BLaER1 (cell line): ENCODE results near the gene ACTR3.

ENCODE experiments used
- H3K27ac ChIP-seq: shearing (Covaris generic); formaldehyde crosslinking; 2 replicates; pipeline ENCODE4 v1.8.1; 2022
- H3K27me3 ChIP-seq: shearing (Covaris generic); formaldehyde crosslinking; 2 replicates; pipeline ENCODE4 v1.8.1; 2022
- H3K36me3 ChIP-seq: shearing (Covaris generic); formaldehyde crosslinking; 2 replicates; pipeline ENCODE4 v1.8.1; 2022
- H3K4me1 ChIP-seq: shearing (Covaris generic); formaldehyde crosslinking; 2 replicates; pipeline ENCODE4 v1.8.1; 2022
- H3K4me2 ChIP-seq: shearing (Covaris generic); formaldehyde crosslinking; 2 replicates; pipeline ENCODE4 v1.8.1; 2022
- H3K4me3 ChIP-seq: shearing (Covaris generic); formaldehyde crosslinking; 2 replicates; pipeline ENCODE4 v1.8.1; 2022
- H3K9ac ChIP-seq: shearing (Covaris generic); formaldehyde crosslinking; 2 replicates; pipeline ENCODE4 v1.8.1; 2022
- H3K9me3 ChIP-seq: shearing (Covaris generic); formaldehyde crosslinking; 2 replicates; pipeline ENCODE4 v1.8.1; 2022
- H4K20me1 ChIP-seq: shearing (Covaris generic); formaldehyde crosslinking; 2 replicates; pipeline ENCODE4 v1.8.1; 2022
- Cebpa-rat ChIP-seq: shearing (Covaris generic); IDR thresholded peaks from 2 replicates; pipeline ENCODE4 v1.8.1; 2022

The ACTR3 gene

DNA sequence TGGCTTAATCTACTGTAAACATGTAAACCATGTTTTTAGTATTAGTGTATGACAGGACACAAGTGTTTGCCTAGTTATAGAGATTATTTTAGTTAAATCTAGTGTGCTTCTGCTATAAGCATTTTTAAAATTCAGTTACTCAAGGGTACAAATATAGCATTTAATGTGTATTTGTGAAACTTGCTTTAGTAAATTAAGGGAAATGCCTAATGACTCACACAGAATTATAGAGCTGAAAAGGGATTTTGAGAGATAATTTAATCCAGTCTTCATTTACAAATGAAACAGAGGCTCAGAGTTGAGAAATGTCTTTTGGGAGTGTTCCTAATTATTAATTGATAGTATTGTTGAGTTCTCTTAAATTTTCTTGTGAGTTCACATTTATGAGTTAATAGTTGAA, 8.2 kb downstream of the ACTR3 start:
- Histone ChIP-seq H3K9me3 (0 out of 2 replicates have a peak, but pooled peaks cover under 1% of the 10 kb centered on the region), H3K9ac (no peak overlapping the region), H4K20me1 (peaks cover 100% of the 10 kb centered on the region), H3K4me1 (peaks cover 25% of the 10 kb centered on the region), H3K27me3 (no peaks in the 10 kb centered on the region), H3K36me3 (peaks cover 50% of the 10 kb centered on the region), H3K4me2 (no peak overlapping the region), H3K27ac (no peak overlapping the region), H3K4me3 (no peak overlapping the region)
- TF ChIP-seq Cebpa-rat = no peak

- H3K9ac ChIP-seq = no peak overlapping the region
- peaks cover 100% of the 10 kb centered on the region for H4K20me1 ChIP-seq
Measured at GRCh38 chr2:113899166-113899565, 9.3 kb downstream of the ACTR3 start.

DNA sequence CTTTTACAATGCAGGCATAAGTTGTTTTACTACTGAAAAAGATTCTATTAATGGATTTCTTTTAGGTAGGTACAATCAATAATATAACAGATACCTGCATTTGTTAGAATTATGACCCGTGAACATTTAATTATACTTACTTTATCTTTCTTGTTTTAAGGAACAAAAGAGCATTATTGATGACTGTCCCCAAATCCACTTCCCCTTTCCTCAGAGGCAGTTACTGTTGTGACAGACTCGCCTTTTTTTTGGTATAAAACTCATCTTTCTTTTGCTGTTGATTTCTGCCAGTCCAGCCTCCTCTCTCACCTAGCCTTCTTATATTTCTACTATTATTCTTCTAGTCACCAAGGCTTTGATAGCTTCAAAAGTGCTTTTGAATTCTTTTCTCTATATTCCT, 12.1 kb downstream of the ACTR3 start:
- TF ChIP-seq Cebpa-rat = no peak
- Histone ChIP-seq H3K4me2 (no peak overlapping the region), H3K4me3 (no peak overlapping the region), H3K27ac (no peak overlapping the region), H3K4me1 (peaks cover 18% of the 10 kb centered on the region), H3K9me3 (peaks cover 31% of the 10 kb centered on the region), H3K27me3 (no peaks in the 10 kb centered on the region), H4K20me1 (peaks cover 100% of the 10 kb centered on the region), H3K9ac (no peak overlapping the region), H3K36me3 (peaks cover 54% of the 10 kb centered on the region; the same call in 1 of the 2 replicates)

More at GRCh38 chr2:113899166-113899565, 9.3 kb downstream of the ACTR3 start:
- Histone ChIP-seq H3K9me3 (peaks cover 10% of the 10 kb centered on the region; the same call in 1 of the 2 replicates), H3K36me3 (peaks cover 50% of the 10 kb centered on the region), H3K27me3 (no peaks in the 10 kb centered on the region), H3K4me1 (peaks cover 23% of the 10 kb centered on the region), H3K27ac (no peak overlapping the region), H3K4me3 (no peak overlapping the region), H3K4me2 (no peak overlapping the region)
- no peak for TF ChIP-seq Cebpa-rat

DNA sequence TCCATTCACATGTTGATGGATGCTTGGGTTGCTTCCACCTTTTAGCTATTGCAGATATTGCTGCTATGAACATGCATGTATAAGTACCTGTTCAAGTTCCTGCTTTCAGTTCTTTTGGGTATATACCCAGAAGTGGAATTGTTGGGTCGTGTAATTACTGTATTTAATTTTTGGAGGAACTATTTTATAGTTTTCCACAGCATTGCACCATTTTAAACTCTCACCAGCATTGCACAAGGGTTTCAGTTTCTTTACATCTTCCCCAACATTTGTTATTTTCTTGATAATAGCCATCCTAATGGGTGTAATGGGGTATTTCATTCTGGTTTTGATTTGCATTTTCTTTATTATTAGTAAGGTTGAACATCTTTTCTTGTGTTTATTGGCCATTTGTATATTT, 16.0 kb downstream of the ACTR3 start:
- H3K4me2 ChIP-seq = no peak overlapping the region
- no peak overlapping the region for H3K27ac ChIP-seq
- no peaks in the 10 kb centered on the region for H3K27me3 ChIP-seq
- H3K4me1 ChIP-seq = peaks cover 18% of the 10 kb centered on the region
- no peak for TF ChIP-seq Cebpa-rat
- H3K36me3 ChIP-seq = peaks cover 57% of the 10 kb centered on the region; the same call in 1 of the 2 replicates
- no peak overlapping the region for H3K4me3 ChIP-seq
- H4K20me1 ChIP-seq = peaks cover 100% of the 10 kb centered on the region
- H3K9me3 ChIP-seq = peaks cover 35% of the 10 kb centered on the region
- H3K9ac ChIP-seq = no peak overlapping the region

DNA sequence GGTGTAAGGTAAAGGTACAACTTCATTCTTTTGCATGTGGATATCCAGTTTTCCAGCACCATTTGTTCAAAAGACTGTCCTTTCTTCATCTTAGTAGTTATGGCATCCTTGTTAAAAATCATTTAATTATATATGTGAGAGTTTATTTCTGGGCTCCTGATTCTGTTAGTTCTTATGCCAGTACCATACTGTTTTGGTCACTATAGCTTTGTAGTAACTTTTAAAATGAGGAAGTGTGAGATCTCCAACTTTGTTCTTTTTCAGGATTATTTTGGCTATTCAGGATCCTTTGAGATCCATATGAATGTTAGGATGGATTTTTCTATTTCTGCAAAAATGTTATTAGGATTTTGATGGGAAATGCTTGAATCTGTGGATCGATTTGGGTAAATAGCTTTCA, 16.8 kb downstream of the ACTR3 start:
- Histone ChIP-seq H3K27ac (no peak overlapping the region), H3K27me3 (no peaks in the 10 kb centered on the region), H3K9ac (no peak overlapping the region), H4K20me1 (peaks cover 100% of the 10 kb centered on the region), H3K4me2 (no peak overlapping the region), H3K9me3 (peaks cover 35% of the 10 kb centered on the region), H3K4me1 (peaks cover 17% of the 10 kb centered on the region), H3K4me3 (no peak overlapping the region), H3K36me3 (peaks cover 54% of the 10 kb centered on the region; the same call in 1 of the 2 replicates)
- TF ChIP-seq Cebpa-rat = no peak

DNA sequence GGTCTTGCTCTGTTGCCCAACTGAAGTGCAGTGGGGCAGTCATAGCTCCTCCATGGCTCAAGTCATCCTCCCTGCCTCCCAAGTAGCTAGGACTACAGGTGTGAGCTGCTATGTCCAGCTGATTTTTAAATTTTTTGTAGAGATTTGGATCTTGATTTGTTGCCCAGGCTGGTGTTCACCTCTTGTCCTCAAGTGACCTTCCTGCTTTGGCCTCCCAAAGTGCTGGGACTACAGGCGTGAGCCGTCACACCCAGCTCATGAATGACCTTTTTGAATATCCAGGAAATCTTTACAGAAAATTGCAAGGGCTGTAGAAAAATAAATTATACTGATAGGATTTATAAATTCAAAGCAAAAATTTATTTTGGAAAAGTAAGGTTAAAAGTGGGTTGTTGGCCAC, 17.4 kb downstream of the ACTR3 start:
- no peak overlapping the region for H3K4me2 ChIP-seq
- peaks cover 54% of the 10 kb centered on the region; the same call in 1 of the 2 replicates for H3K36me3 ChIP-seq
- H3K9me3 ChIP-seq = peaks cover 35% of the 10 kb centered on the region
- H3K4me1 ChIP-seq = peaks cover 11% of the 10 kb centered on the region; the same call in 1 of the 2 replicates
- H3K27ac ChIP-seq = no peak overlapping the region
- no peaks in the 10 kb centered on the region for H3K27me3 ChIP-seq
- H3K4me3 ChIP-seq = no peak overlapping the region
- peaks cover 100% of the 10 kb centered on the region for H4K20me1 ChIP-seq
- H3K9ac ChIP-seq = no peak overlapping the region
- no peak for TF ChIP-seq Cebpa-rat

GRCh38 chr2:113910110-113910717, 20.3 kb downstream of the ACTR3 start:
- no peak for TF ChIP-seq Cebpa-rat
- H3K27ac ChIP-seq = no peak overlapping the region
- peaks cover 21% of the 10 kb centered on the region for H3K9me3 ChIP-seq
- H3K36me3 ChIP-seq = peaks cover 55% of the 10 kb centered on the region
- H3K4me1 ChIP-seq = no peaks in the 10 kb centered on the region
- no peak overlapping the region for H3K9ac ChIP-seq
- H4K20me1 ChIP-seq = peaks cover 100% of the 10 kb centered on the region
- H3K4me3 ChIP-seq = no peak overlapping the region
- H3K4me2 ChIP-seq = no peak overlapping the region
- no peaks in the 10 kb centered on the region for H3K27me3 ChIP-seq

GRCh38 chr2:113910967-113911678, 21.2 kb downstream of the ACTR3 start:
- no peaks in the 10 kb centered on the region for H3K4me1 ChIP-seq
- no peak overlapping the region for H3K4me2 ChIP-seq
- H3K36me3 ChIP-seq = peaks cover 54% of the 10 kb centered on the region
- H3K9ac ChIP-seq = no peak overlapping the region
- no peak overlapping the region for H3K27ac ChIP-seq
- TF ChIP-seq Cebpa-rat = no peak
- H4K20me1 ChIP-seq = peaks cover 100% of the 10 kb centered on the region
- H3K9me3 ChIP-seq = peaks cover 12% of the 10 kb centered on the region
- no peak overlapping the region for H3K4me3 ChIP-seq
- H3K27me3 ChIP-seq = no peaks in the 10 kb centered on the region

DNA sequence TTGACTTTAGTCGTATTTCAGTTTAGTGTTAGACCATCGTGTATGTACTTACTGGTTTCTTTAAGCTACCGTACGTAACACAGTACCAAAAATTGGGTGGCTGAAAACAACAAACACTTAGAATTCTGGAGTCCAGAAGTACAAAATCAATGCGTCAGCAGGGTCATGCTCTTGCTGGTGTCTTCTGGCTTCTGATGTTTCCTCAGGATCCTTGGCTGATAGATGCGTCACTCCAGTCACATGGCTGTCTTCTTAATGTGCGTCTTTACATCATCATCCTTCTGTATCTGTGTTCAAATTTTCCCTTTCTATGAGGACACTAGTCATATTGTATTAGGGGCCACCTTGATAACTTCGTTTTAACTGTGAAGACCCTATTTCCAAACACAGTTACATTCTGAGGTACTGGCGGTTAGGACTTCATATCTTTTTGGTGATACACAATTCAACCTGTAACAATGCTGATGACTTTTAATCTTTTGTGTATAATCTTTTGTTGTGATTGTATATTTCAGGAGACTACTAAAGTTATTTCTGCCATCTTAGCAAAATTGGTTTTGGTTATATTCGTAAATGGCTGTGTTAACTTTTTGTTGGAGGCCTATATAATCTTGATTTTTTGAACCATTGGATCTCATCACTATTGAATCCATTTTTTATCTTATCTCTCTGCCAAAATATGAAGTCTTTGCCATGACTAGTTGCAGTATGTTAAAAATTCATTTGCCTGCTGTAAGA, 25.4 kb downstream of the ACTR3 start:
- Histone ChIP-seq H3K9ac (no peak overlapping the region), H3K4me2 (no peak overlapping the region), H3K9me3 (no peaks in the 10 kb centered on the region), H3K4me3 (no peak overlapping the region), H3K4me1 (no peaks in the 10 kb centered on the region), H4K20me1 (peaks cover 82% of the 10 kb centered on the region), H3K36me3 (peaks cover 71% of the 10 kb centered on the region), H3K27me3 (no peaks in the 10 kb centered on the region), H3K27ac (no peak overlapping the region)
- no peak for TF ChIP-seq Cebpa-rat

GRCh38 chr2:113918229-113918628, 28.3 kb downstream of the ACTR3 start:
- Histone ChIP-seq H3K4me1 (peaks cover 8% of the 10 kb centered on the region; the same call in 1 of the 2 replicates), H3K27ac (no peak overlapping the region), H3K4me3 (no peak overlapping the region), H3K27me3 (no peaks in the 10 kb centered on the region), H3K36me3 (peaks cover 89% of the 10 kb centered on the region), H3K4me2 (no peak overlapping the region), H4K20me1 (peaks cover 72% of the 10 kb centered on the region), H3K9ac (no peak overlapping the region), H3K9me3 (no peaks in the 10 kb centered on the region)
- TF ChIP-seq Cebpa-rat = no peak
